ENCODE data around the gene TMEM178B.
"Not testable (repeated sequence)": the region's sequence is repeated elsewhere in the genome, so short reads cannot be mapped to it uniquely, and the experiment has no call there.

Gene TMEM178B

DNA sequence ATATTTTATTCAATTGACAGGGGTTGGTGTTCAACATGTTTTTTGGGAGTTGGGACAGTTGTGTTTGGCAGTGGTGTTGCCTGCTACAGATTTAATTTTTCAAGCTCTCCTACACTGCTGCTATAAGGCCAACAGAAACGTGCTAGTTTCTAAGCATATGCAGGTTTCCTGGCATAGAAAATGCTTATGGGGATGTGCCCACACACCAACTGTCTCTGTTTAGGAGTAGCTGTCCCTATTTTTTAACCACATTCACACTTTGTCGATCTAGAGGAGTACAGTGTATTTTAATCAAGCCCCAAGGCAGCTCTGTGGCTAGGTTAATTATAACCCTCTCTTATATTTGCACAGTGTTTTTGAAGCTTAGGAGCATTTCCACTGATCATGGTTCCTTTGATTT is 28.6 kb downstream of the TMEM178B start:
- TF ChIP-seq ZNF274 (IDR thresholded peaks at IDR 0.05; ENCODE audit: low read depth, low read length) (no peak), SUZ12 (IDR thresholded peaks at IDR 0.05; ENCODE audit: extremely low read depth, insufficient read depth, insufficient read length) (no peak), YY1 (IDR thresholded peaks at IDR 0.05; ENCODE audit: insufficient read depth, insufficient read length) (no peak)
- no peak for DNase-seq (ENCODE audit: low read depth, low spot score)
- no peaks in the 10 kb centered on the region for H3K9me3 ChIP-seq (ENCODE audit: insufficient read depth, low read length)
- H3K4me1 ChIP-seq (ENCODE audit: insufficient read depth, insufficient read length): no peaks in the 10 kb centered on the region
- H3K4me3 ChIP-seq (ENCODE audit: insufficient read length, low read depth): no peak overlapping the region
- no peak overlapping the region for H3K9ac ChIP-seq (ENCODE audit: insufficient read length, low read depth)
- H3K36me3 ChIP-seq (ENCODE audit: insufficient read depth, insufficient read length, low read length): no peaks in the 10 kb centered on the region
- H3K27me3 ChIP-seq (ENCODE audit: insufficient read depth, insufficient read length): no peaks in the 10 kb centered on the region

DNA sequence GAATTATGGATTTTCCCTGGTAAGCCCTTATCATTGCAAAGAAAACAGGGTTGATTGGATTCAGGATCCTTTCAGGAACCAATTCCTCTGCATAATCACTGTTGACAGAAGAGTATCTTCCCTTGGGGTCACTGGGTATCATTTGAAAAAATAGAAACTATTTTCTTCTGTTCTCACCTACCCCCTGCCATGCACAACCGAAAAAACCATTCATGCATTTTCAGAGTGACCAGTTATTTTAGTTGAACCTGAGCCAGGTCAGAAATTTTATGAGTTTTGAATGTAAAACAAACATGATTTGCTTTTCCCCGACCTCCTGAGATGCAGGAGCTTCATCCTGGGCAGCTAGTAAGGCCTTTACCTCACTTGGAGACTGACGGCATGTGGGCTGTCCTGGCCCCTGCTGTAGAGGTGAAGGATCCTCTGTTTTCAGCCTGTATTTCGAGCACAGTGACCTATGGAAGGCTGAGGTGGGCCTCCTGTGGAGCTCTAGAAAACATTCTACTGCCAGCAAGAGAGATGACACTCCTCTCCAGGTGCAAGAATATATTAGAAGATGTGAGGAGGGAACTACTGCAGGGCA is 30.1 kb downstream of the TMEM178B start:
- H3K4me1 ChIP-seq (ENCODE audit: insufficient read depth, insufficient read length): no peaks in the 10 kb centered on the region
- H3K36me3 ChIP-seq (ENCODE audit: insufficient read depth, insufficient read length, low read length): no peaks in the 10 kb centered on the region
- TF ChIP-seq SUZ12 (IDR thresholded peaks at IDR 0.05; ENCODE audit: extremely low read depth, insufficient read depth, insufficient read length): no peak
- no peak for TF ChIP-seq YY1 (IDR thresholded peaks at IDR 0.05; ENCODE audit: insufficient read depth, insufficient read length)
- no peak for TF ChIP-seq ZNF274 (IDR thresholded peaks at IDR 0.05; ENCODE audit: low read depth, low read length)
- DNase-seq (ENCODE audit: low read depth, low spot score): no peak
- H3K27me3 ChIP-seq (ENCODE audit: insufficient read depth, insufficient read length): no peaks in the 10 kb centered on the region
- no peaks in the 10 kb centered on the region for H3K9me3 ChIP-seq (ENCODE audit: insufficient read depth, low read length)
- H3K4me3 ChIP-seq (ENCODE audit: insufficient read length, low read depth): no peak overlapping the region
- no peak overlapping the region for H3K9ac ChIP-seq (ENCODE audit: insufficient read length, low read depth)

DNA sequence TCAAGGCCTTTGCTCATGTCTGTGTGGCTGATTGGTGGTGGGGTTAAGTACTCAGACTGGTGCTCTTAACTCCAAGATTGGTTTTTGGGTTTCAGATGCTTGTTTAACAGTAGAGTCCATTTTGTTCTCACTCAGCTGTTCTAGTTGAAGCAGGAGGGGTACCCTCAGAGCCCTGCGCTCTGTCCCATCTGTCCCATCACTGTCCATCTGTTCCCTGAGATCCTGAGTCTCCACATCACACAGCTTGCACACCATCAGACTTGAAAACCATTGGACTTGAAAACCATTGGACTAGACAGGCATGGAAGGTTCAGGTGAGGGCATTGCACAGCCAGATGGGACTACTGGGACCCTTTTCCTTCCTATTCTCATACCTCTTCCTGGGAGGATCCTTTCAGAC is 39.3 kb downstream of the TMEM178B start:
- no peak overlapping the region for H3K4me3 ChIP-seq (ENCODE audit: insufficient read length, low read depth)
- no peak for DNase-seq (ENCODE audit: low read depth, low spot score)

DNA sequence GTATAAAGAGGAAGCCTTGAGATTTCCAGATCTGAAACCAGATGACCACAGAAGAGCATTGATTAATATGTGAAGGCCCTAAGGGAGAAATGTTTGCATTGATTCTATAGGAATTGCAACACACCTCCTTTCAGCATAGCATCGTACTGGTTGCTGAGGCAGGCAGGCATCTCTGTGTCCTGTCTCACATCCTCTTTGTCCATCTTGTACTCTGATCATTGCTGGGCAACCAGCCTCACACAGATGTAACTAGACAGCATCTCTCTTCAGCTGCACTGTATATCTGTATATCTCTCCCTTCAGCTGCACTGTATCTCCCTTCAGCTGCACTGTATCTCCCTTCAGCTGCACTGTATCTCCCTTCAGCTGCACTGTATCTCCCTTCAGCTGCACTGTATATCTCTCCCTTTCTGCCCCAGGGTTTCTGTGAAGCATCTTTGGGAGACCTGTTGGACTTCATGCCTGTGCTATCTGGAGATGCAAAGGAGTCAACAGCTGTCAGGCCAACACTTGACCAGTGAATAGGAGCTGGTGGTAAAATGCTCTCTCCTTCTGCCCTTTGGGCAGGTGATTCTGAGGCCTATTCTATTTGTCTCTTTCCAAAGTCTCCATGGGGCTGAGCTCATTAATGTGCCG is 40.3 kb downstream of the TMEM178B start:
- no peaks in the 10 kb centered on the region for H3K4me1 ChIP-seq (ENCODE audit: insufficient read depth, insufficient read length)

More for the DNA sequence above, 39.3 kb downstream of the TMEM178B start:
- no peaks in the 10 kb centered on the region for H3K4me1 ChIP-seq (ENCODE audit: insufficient read depth, insufficient read length)
- no peak overlapping the region for H3K9ac ChIP-seq (ENCODE audit: insufficient read length, low read depth)
- TF ChIP-seq YY1 (IDR thresholded peaks at IDR 0.05; ENCODE audit: insufficient read depth, insufficient read length): no peak
- no peak for TF ChIP-seq ZNF274 (IDR thresholded peaks at IDR 0.05; ENCODE audit: low read depth, low read length)
- TF ChIP-seq SUZ12 (IDR thresholded peaks at IDR 0.05; ENCODE audit: extremely low read depth, insufficient read depth, insufficient read length): no peak
- H3K27me3 ChIP-seq (ENCODE audit: insufficient read depth, insufficient read length): no peaks in the 10 kb centered on the region
- H3K36me3 ChIP-seq (ENCODE audit: insufficient read depth, insufficient read length, low read length): no peaks in the 10 kb centered on the region
- no peaks in the 10 kb centered on the region for H3K9me3 ChIP-seq (ENCODE audit: insufficient read depth, low read length)

DNA sequence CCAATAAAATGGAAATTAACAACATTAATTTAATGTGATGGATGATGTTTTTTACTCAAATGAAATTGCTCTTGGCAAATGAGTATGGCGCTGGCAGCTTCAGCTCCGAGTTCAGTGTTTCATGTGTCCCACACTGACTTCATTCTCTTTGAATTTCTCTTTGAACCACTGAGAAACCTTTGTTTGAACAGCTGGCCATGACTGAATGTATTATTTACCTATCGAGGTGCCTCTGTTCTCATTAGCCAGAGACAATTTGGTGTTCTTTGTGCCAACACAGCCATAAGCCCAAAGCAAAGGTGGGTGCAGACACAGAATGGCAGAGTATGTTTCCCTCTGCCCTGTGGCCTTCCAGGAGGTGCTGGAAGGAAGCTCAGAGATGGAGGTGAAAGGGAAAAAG is 42.1 kb downstream of the TMEM178B start:
- Histone ChIP-seq H3K4me1 (ENCODE audit: insufficient read depth, insufficient read length) (no peaks in the 10 kb centered on the region), H3K4me3 (ENCODE audit: insufficient read length, low read depth) (no peak overlapping the region), H3K9ac (ENCODE audit: insufficient read length, low read depth) (no peak overlapping the region), H3K27me3 (ENCODE audit: insufficient read depth, insufficient read length) (no peaks in the 10 kb centered on the region), H3K9me3 (ENCODE audit: insufficient read depth, low read length) (no peaks in the 10 kb centered on the region), H3K36me3 (ENCODE audit: insufficient read depth, insufficient read length, low read length) (no peaks in the 10 kb centered on the region)
- TF ChIP-seq ZNF274 (IDR thresholded peaks at IDR 0.05; ENCODE audit: low read depth, low read length) (no peak), SUZ12 (IDR thresholded peaks at IDR 0.05; ENCODE audit: extremely low read depth, insufficient read depth, insufficient read length) (no peak), YY1 (IDR thresholded peaks at IDR 0.05; ENCODE audit: insufficient read depth, insufficient read length) (no peak)
- DNase-seq (ENCODE audit: low read depth, low spot score): no peak

More for the DNA sequence above, 40.3 kb downstream of the TMEM178B start:
- H3K9me3 ChIP-seq (ENCODE audit: insufficient read depth, low read length): no peaks in the 10 kb centered on the region
- H3K9ac ChIP-seq (ENCODE audit: insufficient read length, low read depth): no peak overlapping the region
- TF ChIP-seq ZNF274 (IDR thresholded peaks at IDR 0.05; ENCODE audit: low read depth, low read length): no peak
- no peak for TF ChIP-seq SUZ12 (IDR thresholded peaks at IDR 0.05; ENCODE audit: extremely low read depth, insufficient read depth, insufficient read length)
- TF ChIP-seq YY1 (IDR thresholded peaks at IDR 0.05; ENCODE audit: insufficient read depth, insufficient read length): no peak
- H3K27me3 ChIP-seq (ENCODE audit: insufficient read depth, insufficient read length): no peaks in the 10 kb centered on the region
- H3K4me3 ChIP-seq (ENCODE audit: insufficient read length, low read depth): no peak overlapping the region
- no peak for DNase-seq (ENCODE audit: low read depth, low spot score)
- no peaks in the 10 kb centered on the region for H3K36me3 ChIP-seq (ENCODE audit: insufficient read depth, insufficient read length, low read length)

DNA sequence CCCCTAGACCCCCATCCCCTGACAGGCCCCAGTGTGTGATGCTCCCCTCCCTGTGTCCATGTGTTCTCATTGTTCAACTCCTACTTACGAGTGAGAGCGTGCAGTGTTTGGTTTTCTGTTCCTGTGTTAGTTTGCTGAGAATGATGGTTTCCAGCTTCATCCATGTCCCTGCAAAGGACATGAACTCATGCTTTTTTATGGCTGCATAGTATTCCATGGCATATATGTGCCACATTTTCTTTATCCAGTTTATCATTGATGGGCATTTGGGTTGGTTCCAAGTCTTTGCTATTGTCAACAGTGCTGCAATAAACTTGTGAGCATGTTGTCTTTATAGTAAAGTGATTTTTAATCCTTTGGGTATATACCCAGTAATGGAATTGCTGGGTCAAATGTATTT is 42.8 kb downstream of the TMEM178B start:
- H3K4me3 ChIP-seq (ENCODE audit: insufficient read length, low read depth); H3K9me3 ChIP-seq (ENCODE audit: insufficient read depth, low read length); H3K9ac ChIP-seq (ENCODE audit: insufficient read length, low read depth); H3K27me3 ChIP-seq (ENCODE audit: insufficient read depth, insufficient read length); H3K4me1 ChIP-seq (ENCODE audit: insufficient read depth, insufficient read length); DNase-seq (ENCODE audit: low read depth, low spot score); H3K36me3 ChIP-seq (ENCODE audit: insufficient read depth, insufficient read length, low read length): not testable (repeated sequence)

DNA sequence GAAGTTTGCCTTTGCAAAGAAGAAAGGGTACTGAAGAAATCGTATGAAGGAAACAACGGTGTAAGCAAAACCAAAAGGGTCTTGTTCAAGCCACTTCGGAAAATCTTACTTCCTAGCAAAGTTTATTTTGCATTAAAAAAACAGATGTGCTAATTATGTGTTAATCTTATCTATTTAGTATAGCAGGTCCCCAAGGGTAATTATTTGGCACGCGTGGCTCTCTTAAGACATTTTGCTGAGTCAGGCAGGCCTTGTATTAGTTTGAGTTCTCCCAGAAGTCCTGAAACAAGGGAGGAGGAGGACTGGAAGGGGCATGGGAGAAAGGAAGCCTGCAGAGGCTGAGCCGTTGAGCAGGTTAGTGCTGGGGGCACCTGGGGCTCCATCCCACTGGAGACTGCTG is 44.9 kb downstream of the TMEM178B start:
- TF ChIP-seq YY1 (IDR thresholded peaks at IDR 0.05; ENCODE audit: insufficient read depth, insufficient read length) (no peak), ZNF274 (IDR thresholded peaks at IDR 0.05; ENCODE audit: low read depth, low read length) (no peak), SUZ12 (IDR thresholded peaks at IDR 0.05; ENCODE audit: extremely low read depth, insufficient read depth, insufficient read length) (no peak)
- no peaks in the 10 kb centered on the region for H3K27me3 ChIP-seq (ENCODE audit: insufficient read depth, insufficient read length)
- H3K9ac ChIP-seq (ENCODE audit: insufficient read length, low read depth): no peak overlapping the region
- no peaks in the 10 kb centered on the region for H3K4me1 ChIP-seq (ENCODE audit: insufficient read depth, insufficient read length)
- no peak overlapping the region for H3K4me3 ChIP-seq (ENCODE audit: insufficient read length, low read depth)
- no peaks in the 10 kb centered on the region for H3K9me3 ChIP-seq (ENCODE audit: insufficient read depth, low read length)
- H3K36me3 ChIP-seq (ENCODE audit: insufficient read depth, insufficient read length, low read length): no peaks in the 10 kb centered on the region
- DNase-seq (ENCODE audit: low read depth, low spot score): no peak

All from NT2/D1 (cell line).